ENCODE results near the gene CCDC183. TPM values are rescaled to one million over a fixed set of nuclear protein-coding genes. Genes with fewer than 3 reads are reported as not detected.
"Not testable (repeated sequence)": the region's sequence is repeated elsewhere in the genome, so short reads cannot be mapped to it uniquely, and the experiment has no call there.

The CCDC183 gene
- total RNA-seq, 4 donors from 2014 or later = 1.4 to 3.4 (median 2.0) TPM; not detected in 1

- no CpG with 5 or more reads among the region's 27 CpGs for WGBS, 2 donors (ENCODE audit: low coverage in 1 of 2)
- H3K27ac ChIP-seq = peak within 1 kb of the TSS in 3 of 4 donors; percentile 46 to 66 (median 47)
- ATAC-seq = peak; percentile 83
Observed at GRCh38 chr9:136842380-136842948, 46.3 kb downstream of the CCDC183 start, which contains the start of gene AJM1. AJM1 (plus strand) TSS chr9:136842478; CDS start chr9:136844415, 1,937 bp downstream.

GRCh38 chr9:136843159-136843800, 47.1 kb downstream of the CCDC183 start:
- Histone ChIP-seq H3K4me3 (peak overlapping the region in 1 of 2 donors; percentile 53), H3K27me3 (peaks cover 59% of the 10 kb centered on the region), H3K4me1 (peaks cover 0 to 77% (median 44%) of the 10 kb centered on the region in 3 donors), H3K27ac (peak overlapping the region in 2 of 4 donors; percentile 46 to 66), H3K36me3 (peaks cover 0 to 28% of the 10 kb centered on the region in 2 donors)
- WGBS, 2 donors (ENCODE audit: low coverage in 1 of 2) = 4% methylated on average over 4 of the region's 21 CpGs; no CpG with 5 or more reads in 1 of the 2 donors
- not testable (repeated sequence) for H3K9me3 ChIP-seq, ATAC-seq

More at GRCh38 chr9:136842380-136842948, 46.3 kb downstream of the CCDC183 start, which contains the start of gene AJM1:
- Histone ChIP-seq H3K27me3 (peaks cover 50% of the 10 kb centered on the region), H3K36me3 (peaks cover 0 to 36% of the 10 kb centered on the region in 2 donors), H3K4me3 (peak within 1 kb of the TSS; percentile 34 to 53), H3K4me1 (peaks cover 0 to 69% (median 39%) of the 10 kb centered on the region in 3 donors)
- peak; percentile 5 for TF ChIP-seq POLR2AphosphoS5 (IDR thresholded peaks at IDR 0.05)
- TF ChIP-seq CTCF (IDR thresholded peaks at IDR 0.05) = peak in 3 of 4 experiments; percentile 86 to 95 (median 87)
- H3K9me3 ChIP-seq = not testable (repeated sequence)

GRCh38 chr9:136843801-136844740, 47.9 kb downstream of the CCDC183 start:
- peaks cover 61% of the 10 kb centered on the region for H3K27me3 ChIP-seq
- H3K4me1 ChIP-seq = peaks cover 0 to 81% (median 44%) of the 10 kb centered on the region in 3 donors
- peak overlapping the region in 1 of 2 donors; percentile 22 for H3K4me3 ChIP-seq
- H3K36me3 ChIP-seq = peaks cover 0 to 20% of the 10 kb centered on the region in 2 donors
- H3K9me3 ChIP-seq, ATAC-seq: not testable (repeated sequence)
- WGBS, 2 donors (ENCODE audit: low coverage in 1 of 2) = 17% methylated on average over 7 of the region's 99 CpGs; no CpG with 5 or more reads in 1 of the 2 donors
- TF ChIP-seq CTCF (IDR thresholded peaks at IDR 0.05) = peak in 3 of 4 experiments; percentile 56 to 82 (median 61)
- peak overlapping the region in 1 of 4 donors; percentile 46 for H3K27ac ChIP-seq

GRCh38 chr9:136844761-136845464, 48.8 kb downstream of the CCDC183 start:
- H3K36me3 ChIP-seq = peaks cover 0 to 11% of the 10 kb centered on the region in 2 donors
- no CpG with 5 or more reads among the region's 88 CpGs for WGBS, 2 donors (ENCODE audit: low coverage in 1 of 2)
- TF ChIP-seq CTCF (IDR thresholded peaks at IDR 0.05) (no peak), POLR2AphosphoS5 (IDR thresholded peaks at IDR 0.05) (no peak), EP300 (IDR thresholded peaks at IDR 0.05) (no peak), POLR2A (IDR thresholded peaks at IDR 0.05) (no peak)
- no peaks in the 10 kb centered on the region for H3K9me3 ChIP-seq
- H3K4me3 ChIP-seq = no peak overlapping the region
- peaks cover 0 to 86% (median 47%) of the 10 kb centered on the region in 3 donors for H3K4me1 ChIP-seq
- no peak for ATAC-seq
- no peak overlapping the region for H3K27ac ChIP-seq
- peaks cover 61% of the 10 kb centered on the region for H3K27me3 ChIP-seq

Data from gastroesophageal sphincter (tissue), 4 donors.